ENCODE data around the gene MAPK12.

GRCh38 chr22:50260434-50260800 lies 1.1 kb downstream of the MAPK12 start:
- TF ChIP-seq EZH2 (IDR thresholded peaks at IDR 0.05; ENCODE audit: borderline replicate concordance, low read depth, low read length, severe bottlenecking) (no peak), CTCF (IDR thresholded peaks at IDR 0.05; ENCODE audit: extremely low read depth in 1 of 2, insufficient read depth in 1 of 2, low read depth in 1 of 2, low read length in 2 of 2) (no peak), POLR2A (IDR thresholded peaks at IDR 0.05; ENCODE audit: low read depth, low read length) (no peak), MYC (IDR thresholded peaks at IDR 0.05; ENCODE audit: low read depth, low read length) (no peak)
- TF ChIP-seq, protein P1, sequence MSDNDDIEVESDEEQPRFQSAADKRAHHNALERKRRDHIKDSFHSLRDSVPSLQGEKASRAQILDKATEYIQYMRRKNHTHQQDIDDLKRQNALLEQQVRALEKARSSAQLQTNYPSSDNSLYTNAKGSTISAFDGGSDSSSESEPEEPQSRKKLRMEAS (IDR thresholded peaks at IDR 0.05; ENCODE audit: insufficient read depth, insufficient read length) = no peak

Measured in endothelial cell of umbilical vein (primary cell).